ENCODE measurements around the gene IQCF5.

IQCF5 gene

GRCh38 chr3:51896607-51897305 lies 21.4 kb upstream of the IQCF5 start:
- TF ChIP-seq, protein P1, sequence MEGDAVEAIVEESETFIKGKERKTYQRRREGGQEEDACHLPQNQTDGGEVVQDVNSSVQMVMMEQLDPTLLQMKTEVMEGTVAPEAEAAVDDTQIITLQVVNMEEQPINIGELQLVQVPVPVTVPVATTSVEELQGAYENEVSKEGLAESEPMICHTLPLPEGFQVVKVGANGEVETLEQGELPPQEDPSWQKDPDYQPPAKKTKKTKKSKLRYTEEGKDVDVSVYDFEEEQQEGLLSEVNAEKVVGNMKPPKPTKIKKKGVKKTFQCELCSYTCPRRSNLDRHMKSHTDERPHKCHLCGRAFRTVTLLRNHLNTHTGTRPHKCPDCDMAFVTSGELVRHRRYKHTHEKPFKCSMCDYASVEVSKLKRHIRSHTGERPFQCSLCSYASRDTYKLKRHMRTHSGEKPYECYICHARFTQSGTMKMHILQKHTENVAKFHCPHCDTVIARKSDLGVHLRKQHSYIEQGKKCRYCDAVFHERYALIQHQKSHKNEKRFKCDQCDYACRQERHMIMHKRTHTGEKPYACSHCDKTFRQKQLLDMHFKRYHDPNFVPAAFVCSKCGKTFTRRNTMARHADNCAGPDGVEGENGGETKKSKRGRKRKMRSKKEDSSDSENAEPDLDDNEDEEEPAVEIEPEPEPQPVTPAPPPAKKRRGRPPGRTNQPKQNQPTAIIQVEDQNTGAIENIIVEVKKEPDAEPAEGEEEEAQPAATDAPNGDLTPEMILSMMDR (conservative IDR thresholded peaks at IDR 0.05) = no peak
- no peak overlapping the region for H3K27ac ChIP-seq

- TF ChIP-seq, protein P1 (conservative IDR thresholded peaks at IDR 0.05) = no peak
- no peak for TF ChIP-seq ZFX (IDR thresholded peaks at IDR 0.05)
- H3K27ac ChIP-seq = no peak overlapping the region
Measured at GRCh38 chr3:51894939-51895338, 19.5 kb upstream of the IQCF5 start.

DNA sequence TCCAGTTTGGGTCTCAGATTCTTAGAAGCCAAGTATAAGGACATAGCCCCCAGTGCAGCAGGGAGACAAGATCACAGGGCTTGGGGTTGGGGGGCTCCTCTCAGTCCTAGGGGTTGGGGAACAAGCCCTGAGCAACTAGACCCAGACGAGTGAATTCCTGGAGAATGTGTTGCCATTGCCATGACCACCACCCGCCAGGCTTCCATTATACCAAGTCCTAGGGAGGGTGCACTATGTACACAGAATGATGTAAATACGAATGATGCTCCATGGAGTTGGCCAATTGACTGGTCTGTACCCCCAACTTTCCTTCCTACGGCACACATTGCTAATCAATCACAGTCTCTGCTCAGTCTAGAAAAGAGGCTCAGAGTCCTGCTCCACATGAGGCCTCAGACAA lies 19.0 kb upstream of the IQCF5 start:
- TF ChIP-seq, protein P1 (conservative IDR thresholded peaks at IDR 0.05) = no peak
- no peak for TF ChIP-seq ZFX (IDR thresholded peaks at IDR 0.05)
- no peak overlapping the region for H3K27ac ChIP-seq

DNA sequence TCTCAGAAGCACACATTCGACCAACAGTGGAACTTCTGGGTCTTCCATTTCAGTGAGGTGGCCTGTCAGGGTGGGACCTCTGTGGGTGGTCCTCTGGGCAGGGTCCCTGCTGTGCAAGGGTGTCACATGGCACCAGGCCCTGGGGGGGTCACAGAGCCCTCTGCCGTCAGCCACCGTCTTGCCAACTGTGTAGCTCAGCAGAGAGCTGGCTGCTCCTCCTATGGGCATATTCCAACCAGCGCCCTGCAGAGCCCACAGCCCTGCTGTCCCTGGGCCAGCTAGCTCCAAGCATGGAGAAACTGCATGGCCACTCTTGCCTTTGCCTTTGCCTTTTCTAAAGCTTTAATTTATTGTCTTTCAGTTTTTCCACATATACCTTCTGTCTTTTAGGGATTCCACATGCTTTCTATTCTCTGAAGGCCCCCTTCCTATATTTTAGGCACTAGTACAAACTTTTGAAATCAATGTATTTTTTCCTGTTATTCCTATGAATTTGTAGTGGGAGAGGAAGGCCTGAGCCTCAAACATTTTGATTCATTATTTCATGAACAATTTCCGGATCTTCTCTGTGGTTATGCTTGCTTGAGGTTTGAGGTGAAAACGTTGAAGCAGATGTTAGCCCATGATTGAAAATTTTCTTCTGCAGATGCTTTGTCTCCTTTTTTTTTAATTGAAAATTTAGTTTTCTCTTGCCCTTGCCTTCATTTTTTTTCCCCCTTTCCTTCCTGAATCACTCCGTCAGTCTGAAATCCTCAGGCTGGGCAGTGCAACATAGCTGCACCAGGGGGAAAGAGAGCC lies 16.0 kb upstream of the IQCF5 start:
- no peak overlapping the region for H3K27ac ChIP-seq

DNA sequence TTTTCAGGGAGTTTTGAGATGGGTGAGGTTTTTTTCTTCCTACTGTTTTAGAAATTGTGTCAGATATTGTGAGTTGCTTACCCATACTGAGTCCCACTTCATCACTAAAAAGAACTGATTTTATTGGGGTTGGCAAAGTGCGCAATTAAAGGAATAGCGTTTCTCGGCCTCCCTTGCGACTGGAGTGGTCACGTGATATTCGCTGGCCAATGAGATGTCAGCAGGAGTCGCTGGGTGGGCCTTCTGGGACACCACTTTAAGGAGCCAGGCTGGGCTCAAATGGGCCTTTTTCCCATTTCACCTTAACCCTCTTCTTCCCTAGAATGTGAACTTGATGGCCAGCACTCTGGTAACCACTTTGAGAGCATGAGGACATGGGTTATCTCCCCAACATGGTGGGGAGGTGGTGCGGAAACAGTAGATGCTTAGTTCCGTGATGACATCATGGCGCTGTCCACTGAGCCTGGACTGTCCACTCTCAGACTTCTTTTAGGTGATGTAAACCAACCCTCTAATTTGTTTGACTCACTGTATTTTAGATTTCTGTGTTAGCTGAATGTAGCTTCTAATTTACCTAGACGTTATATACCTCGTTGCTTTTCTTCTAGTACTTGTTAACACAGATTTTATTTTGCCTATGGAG lies 13.2 kb upstream of the IQCF5 start:
- H3K27ac ChIP-seq = no peak overlapping the region
- no peak for TF ChIP-seq ZFX (IDR thresholded peaks at IDR 0.05)
- TF ChIP-seq, protein P1 (conservative IDR thresholded peaks at IDR 0.05) = no peak

More for the DNA sequence above, 16.0 kb upstream of the IQCF5 start:
- no peak for TF ChIP-seq ZFX (IDR thresholded peaks at IDR 0.05)
- TF ChIP-seq, protein P1 (conservative IDR thresholded peaks at IDR 0.05) = no peak

- TF ChIP-seq, protein P1 (conservative IDR thresholded peaks at IDR 0.05) = no peak
- no peak for TF ChIP-seq ZFX (IDR thresholded peaks at IDR 0.05)
- H3K27ac ChIP-seq = no peak overlapping the region
Measured at GRCh38 chr3:51887620-51888019, 12.2 kb upstream of the IQCF5 start.

DNA sequence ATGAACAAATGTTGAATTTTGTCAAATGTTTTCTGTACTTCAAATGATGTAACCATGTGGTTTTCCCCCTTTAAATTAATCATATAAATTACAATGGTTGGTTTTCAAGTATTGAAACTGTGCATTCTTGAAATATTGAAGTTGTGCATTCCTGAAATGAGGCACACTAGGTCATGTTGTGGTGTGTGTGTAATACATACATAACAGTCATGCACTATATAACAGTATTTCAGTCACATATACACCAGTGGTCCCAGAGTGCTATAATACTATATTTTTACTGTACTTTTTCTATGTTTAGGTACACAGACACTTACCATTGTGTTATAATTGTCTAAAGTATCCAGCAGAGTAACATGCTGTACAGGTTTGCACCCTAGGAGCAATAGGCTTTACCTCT lies 11.0 kb upstream of the IQCF5 start:
- no peak overlapping the region for H3K27ac ChIP-seq
- no peak for TF ChIP-seq ZFX (IDR thresholded peaks at IDR 0.05)
- TF ChIP-seq, protein P1 (conservative IDR thresholded peaks at IDR 0.05) = no peak
